Glutamatergic neuron (in vitro differentiated cells): ENCODE measurements around the gene SURF2. TPM values are rescaled to one million over a fixed set of nuclear protein-coding genes. Genes with fewer than 3 reads are reported as not detected.

Experiments used
- DNase-seq: peaks from one replicate; pipeline ENCODE4 v3.0.0; 2022
- H3K27ac Mint-ChIP-seq: one replicate; pipeline ENCODE4 v1.8.0; 2020; ENCODE audit warnings: mild to moderate bottlenecking, mixed read lengths, inconsistent platforms; ENCODE audit not compliant: unreplicated experiment
- H3K27me3 Mint-ChIP-seq: one replicate; pipeline ENCODE4 v1.8.0; 2020; ENCODE audit warnings: mild to moderate bottlenecking, moderate library complexity, mixed read lengths, inconsistent platforms; ENCODE audit not compliant: unreplicated experiment
- H3K36me3 Mint-ChIP-seq: one replicate; pipeline ENCODE4 v1.8.0; 2020; ENCODE audit warnings: mild to moderate bottlenecking, mixed read lengths, inconsistent platforms; ENCODE audit not compliant: unreplicated experiment
- H3K4me1 Mint-ChIP-seq: one replicate; pipeline ENCODE4 v1.8.0; 2020; ENCODE audit warnings: mild to moderate bottlenecking, low read depth, mixed read lengths, inconsistent platforms; ENCODE audit not compliant: unreplicated experiment
- H3K4me3 Mint-ChIP-seq: one replicate; pipeline ENCODE4 v1.8.0; 2020; ENCODE audit warnings: mild to moderate bottlenecking, mixed read lengths, inconsistent platforms; ENCODE audit not compliant: unreplicated experiment
- H3K9me3 Mint-ChIP-seq: one replicate; pipeline ENCODE4 v1.8.0; 2020; ENCODE audit warnings: mild to moderate bottlenecking, moderate library complexity, mixed read lengths, inconsistent platforms; ENCODE audit not compliant: unreplicated experiment
- total RNA-seq: library from RNA; stranded (reverse); fragmentation: NEBNext Ultra II Directional; extraction: Animal tissue kit (Norgen Biotek cat#: 25700); gene quantifications from one replicate; pipeline ENCODE4 v1.2.1, GENCODE V29; 2021; ENCODE audit not compliant: unreplicated experiment
- TF ChIP-seq, protein P1 (sequence below): fragments of 200-600 bp; sonication (generic); IDR thresholded peaks from one replicate; pipeline ENCODE4 v1.5.0; 2021; ENCODE audit not compliant: partially characterized antibody, unreplicated experiment

The SURF2 gene
- total RNA-seq, 1 donor from 2014 or later, result 24.0 TPM

DNA sequence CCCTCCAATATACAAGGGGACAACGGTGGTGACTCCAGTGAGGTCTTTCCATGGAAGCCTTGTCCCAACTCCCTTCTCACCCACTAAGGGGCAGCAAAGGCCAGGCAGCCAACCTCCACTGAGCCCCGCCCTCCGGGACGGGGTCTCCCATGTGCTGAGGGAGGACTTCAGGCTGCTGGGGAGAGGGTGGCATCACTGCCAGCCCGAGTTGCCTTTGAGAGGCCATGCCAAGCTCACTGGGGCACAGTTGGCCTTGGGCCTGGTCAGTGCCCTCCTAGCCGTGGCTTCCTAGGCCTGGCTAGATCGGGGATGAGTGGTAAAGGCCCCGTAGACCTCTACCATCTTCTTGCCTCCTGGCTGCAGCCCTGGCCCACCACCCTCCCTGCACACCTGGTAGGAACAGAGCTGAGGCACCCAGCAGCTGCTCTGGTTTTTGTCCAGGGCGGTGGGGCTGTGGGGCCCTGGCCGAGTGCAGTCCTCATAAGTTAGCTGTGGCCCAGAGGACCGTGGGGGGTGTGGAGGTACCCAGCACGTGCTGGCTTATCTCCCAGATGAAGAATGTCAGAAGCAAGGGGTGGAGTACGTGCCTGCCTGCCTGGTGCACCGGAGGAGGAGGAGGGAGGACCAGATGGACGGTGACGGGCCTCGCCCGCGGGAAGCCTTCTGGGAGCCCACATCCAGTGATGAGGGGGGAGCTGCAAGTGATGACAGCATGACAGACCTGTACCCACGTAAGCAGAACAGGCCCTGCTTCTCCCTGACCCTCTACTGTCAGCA lies 3.2 kb downstream of the SURF2 start:
- Mint-ChIP-seq H3K4me3 (peak overlapping the region; percentile 12), H3K36me3 (no peaks in the 10 kb centered on the region), H3K27me3 (peaks cover 4% of the 10 kb centered on the region), H3K4me1 (peaks cover 24% of the 10 kb centered on the region), H3K27ac (peak overlapping the region; percentile 75), H3K9me3 (peaks cover 2% of the 10 kb centered on the region)
- peak; percentile 69 for DNase-seq
- TF ChIP-seq, protein P1, sequence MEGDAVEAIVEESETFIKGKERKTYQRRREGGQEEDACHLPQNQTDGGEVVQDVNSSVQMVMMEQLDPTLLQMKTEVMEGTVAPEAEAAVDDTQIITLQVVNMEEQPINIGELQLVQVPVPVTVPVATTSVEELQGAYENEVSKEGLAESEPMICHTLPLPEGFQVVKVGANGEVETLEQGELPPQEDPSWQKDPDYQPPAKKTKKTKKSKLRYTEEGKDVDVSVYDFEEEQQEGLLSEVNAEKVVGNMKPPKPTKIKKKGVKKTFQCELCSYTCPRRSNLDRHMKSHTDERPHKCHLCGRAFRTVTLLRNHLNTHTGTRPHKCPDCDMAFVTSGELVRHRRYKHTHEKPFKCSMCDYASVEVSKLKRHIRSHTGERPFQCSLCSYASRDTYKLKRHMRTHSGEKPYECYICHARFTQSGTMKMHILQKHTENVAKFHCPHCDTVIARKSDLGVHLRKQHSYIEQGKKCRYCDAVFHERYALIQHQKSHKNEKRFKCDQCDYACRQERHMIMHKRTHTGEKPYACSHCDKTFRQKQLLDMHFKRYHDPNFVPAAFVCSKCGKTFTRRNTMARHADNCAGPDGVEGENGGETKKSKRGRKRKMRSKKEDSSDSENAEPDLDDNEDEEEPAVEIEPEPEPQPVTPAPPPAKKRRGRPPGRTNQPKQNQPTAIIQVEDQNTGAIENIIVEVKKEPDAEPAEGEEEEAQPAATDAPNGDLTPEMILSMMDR, result no peak

DNA sequence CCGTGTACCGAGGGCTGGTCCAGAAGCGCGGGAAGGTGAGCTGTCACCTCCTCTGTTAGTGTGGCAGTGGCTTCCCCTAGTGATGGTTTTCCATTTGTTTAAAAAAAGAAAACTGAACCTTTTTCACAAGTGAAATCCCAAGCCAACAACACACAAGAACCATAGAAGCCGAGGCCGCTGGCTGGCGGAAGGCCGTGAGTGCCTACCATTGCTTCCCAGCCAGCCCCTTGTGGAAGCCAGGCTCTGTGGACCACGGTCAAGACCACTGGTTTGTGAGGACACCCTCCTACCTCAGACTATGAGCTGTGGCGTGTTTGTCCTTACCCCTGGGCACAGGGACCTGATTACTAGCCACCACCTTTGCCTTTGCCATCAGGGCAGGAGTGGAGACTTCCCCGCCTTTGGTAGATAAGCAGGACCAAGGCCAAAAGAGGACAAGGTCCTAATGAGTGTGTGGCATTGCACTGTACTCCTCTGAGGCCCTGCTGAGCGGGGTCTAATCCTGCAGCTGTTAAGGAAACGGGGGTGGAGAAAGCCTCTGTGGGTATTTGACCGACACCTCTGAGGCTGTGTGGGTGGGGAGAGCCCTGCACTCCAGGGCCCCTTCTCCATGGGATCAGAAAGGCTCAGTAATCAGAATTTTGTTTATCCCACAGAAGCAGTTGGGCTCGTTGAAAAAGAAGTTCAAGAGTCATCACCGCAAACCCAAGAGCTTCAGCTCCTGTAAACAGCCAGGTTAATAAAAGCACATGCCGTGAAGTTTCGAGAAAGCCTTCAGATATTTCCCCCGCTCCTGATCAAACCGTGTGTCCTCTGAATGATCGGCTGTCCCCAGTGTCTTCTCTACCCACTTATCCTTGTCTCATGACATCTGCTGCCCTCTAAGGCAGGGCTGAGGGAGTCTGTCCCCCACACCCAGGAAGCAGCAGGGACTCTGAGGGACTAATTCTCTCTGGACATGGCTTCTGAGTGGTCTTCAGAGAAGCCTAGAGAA lies 4.3 kb downstream of the SURF2 start:
- Mint-ChIP-seq H3K4me3 (peak overlapping the region; percentile 75), H3K36me3 (no peaks in the 10 kb centered on the region), H3K4me1 (peaks cover 20% of the 10 kb centered on the region), H3K27ac (peak overlapping the region; percentile 75), H3K27me3 (peaks cover 4% of the 10 kb centered on the region), H3K9me3 (peaks cover 2% of the 10 kb centered on the region)
- TF ChIP-seq, protein P1, result no peak
- no peak for DNase-seq

DNA sequence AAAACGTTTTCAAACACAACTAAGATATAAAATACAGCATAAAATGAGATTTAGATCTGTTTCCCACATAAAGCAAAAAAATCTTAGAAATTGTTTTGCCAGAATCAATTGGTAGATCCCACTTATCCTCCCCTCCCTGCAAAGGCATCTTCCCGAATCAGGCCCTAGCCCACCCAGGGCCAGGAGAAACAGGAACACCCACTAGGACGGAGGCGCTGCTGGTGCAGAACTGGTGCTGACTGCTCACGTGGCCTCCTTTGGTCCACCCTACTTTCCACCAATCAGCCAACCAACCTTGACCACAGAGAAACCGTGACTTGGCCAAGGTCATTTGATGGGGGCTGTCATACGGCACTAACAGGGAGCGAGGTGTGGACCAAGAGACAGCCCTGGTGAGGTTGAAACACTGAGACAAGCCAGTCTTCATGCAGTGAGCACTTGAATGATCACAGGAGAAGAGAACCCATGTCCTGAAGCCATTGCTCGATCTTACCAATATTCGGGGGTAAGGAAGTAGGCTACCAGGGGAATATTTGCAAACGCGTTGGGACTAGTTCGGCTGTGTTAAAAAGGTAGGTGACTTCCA lies 5.2 kb downstream of the SURF2 start:
- Mint-ChIP-seq H3K36me3 (no peaks in the 10 kb centered on the region), H3K27me3 (peaks cover 4% of the 10 kb centered on the region), H3K4me3 (no peak overlapping the region), H3K4me1 (peaks cover 20% of the 10 kb centered on the region), H3K27ac (peak overlapping the region; percentile 48), H3K9me3 (no peaks in the 10 kb centered on the region)
- DNase-seq, result no peak
- TF ChIP-seq, protein P1, result no peak

DNA sequence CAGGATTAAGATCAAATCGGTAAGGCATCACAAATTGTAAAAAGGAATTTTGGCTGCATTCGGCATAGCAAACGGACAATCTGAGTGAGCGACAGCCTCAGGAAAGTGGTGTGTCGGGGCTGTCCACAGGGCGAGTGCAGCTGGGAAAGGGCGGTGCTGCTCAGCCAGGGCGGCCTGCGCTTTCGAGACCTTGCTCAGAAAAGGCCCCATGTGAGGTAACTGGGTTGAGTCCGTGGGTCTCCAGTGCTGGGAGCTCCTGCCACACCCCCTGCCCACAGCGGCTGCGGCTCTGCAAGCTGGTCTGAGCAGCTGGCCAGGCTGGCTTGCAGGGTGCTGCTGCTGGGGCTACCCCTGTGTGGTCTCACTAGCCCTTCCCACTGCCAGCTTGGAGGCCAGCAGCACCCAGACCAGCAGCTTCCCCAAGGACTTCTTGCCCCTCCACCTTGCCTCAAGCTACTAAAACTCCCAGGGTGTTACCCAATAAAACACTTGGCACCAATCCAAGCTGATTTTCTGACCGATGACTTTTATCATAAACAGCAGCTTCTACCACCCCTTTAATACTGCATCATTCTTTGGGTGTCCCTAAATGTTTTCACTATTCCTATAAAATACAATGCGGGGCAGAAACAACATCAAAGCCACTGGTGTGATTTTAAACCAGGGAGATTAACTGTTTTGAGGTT lies 6.2 kb downstream of the SURF2 start:
- Mint-ChIP-seq H3K27ac (peak overlapping the region; percentile 48), H3K36me3 (no peaks in the 10 kb centered on the region), H3K4me3 (no peak overlapping the region), H3K27me3 (peaks cover 4% of the 10 kb centered on the region), H3K9me3 (no peaks in the 10 kb centered on the region), H3K4me1 (peaks cover 19% of the 10 kb centered on the region)
- DNase-seq, result no peak
- TF ChIP-seq, protein P1, result no peak
